Measurements from ENCODE around the gene SH2D5.

Gene SH2D5

GRCh38 chr1:20732588-20733359 is at the start of gene SH2D5:
SH2D5 (minus strand) TSS chr1:20732703; CDS start chr1:20728044, 4,659 bp downstream.
- DNase-seq (ENCODE audit: extremely low read depth in 1 of 2, low read depth in 1 of 2): peak; percentile 19 to 44

DNA sequence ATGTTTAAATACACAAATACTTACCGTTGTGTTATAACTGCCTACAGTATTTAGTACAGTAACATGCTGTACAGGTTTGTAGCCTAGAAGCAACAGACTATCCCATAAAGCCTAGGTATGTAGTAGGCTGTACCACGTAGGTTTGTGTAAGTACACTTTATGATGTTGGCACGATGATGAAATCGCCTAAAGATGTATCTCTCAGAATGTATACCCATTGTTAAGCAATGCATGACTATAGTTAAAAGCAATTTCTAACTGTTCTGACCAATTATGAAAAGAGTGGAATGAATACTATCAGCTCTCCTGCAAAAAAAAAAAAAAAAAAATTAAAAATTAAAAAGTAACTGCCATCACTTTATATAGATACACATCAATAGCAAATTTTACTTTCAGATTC is 43.2 kb upstream of the SH2D5 start:
- no peak for DNase-seq (ENCODE audit: extremely low read depth in 1 of 2, low read depth in 1 of 2)

GRCh38 chr1:20771780-20772179 is 39.3 kb upstream of the SH2D5 start:
- DNase-seq (ENCODE audit: extremely low read depth in 1 of 2, low read depth in 1 of 2): no peak

- no peak for DNase-seq (ENCODE audit: extremely low read depth in 1 of 2, low read depth in 1 of 2)
Measured at GRCh38 chr1:20770314-20771087, 38.0 kb upstream of the SH2D5 start.

DNA sequence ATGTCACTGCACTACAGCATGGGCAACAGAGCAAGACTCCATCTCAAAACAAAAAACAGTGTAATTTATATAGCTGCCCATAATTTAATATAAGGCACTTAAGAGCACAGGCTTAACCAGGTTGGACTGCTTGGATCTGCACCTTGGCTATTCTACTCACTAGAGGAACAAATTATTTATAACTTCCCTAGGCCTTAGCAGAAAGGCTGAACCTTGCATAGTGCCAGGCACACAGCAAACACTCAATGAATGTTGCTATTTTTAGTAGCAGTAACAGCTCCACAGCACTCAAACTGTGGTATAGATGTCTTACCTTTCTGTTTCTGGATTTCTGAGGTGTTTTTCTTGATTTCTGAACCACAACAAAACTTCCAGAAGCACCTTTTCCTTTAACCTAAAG is 34.8 kb upstream of the SH2D5 start:
- DNase-seq (ENCODE audit: extremely low read depth in 1 of 2, low read depth in 1 of 2): no peak

DNA sequence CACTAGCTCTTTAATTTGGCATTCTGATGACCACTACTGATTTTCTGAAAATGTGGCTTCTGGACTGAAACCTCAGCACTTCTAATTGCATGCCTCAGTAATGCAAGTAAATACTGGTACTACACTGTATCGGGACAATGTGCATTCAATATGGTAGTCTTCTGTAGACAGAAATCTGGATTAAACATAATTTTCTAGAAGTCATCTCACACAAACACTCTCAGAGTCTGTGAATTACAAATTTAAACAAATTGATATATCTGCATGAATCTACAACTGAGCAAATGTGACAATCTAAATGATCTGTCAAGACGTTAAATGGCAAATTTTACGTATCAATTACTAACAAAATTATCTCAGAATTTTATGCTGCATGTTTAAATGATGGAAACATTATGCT is 30.9 kb upstream of the SH2D5 start:
- DNase-seq (ENCODE audit: extremely low read depth in 1 of 2, low read depth in 1 of 2): no peak

- DNase-seq (ENCODE audit: extremely low read depth in 1 of 2, low read depth in 1 of 2): no peak
Measured at GRCh38 chr1:20760322-20760721, 27.8 kb upstream of the SH2D5 start.

DNA sequence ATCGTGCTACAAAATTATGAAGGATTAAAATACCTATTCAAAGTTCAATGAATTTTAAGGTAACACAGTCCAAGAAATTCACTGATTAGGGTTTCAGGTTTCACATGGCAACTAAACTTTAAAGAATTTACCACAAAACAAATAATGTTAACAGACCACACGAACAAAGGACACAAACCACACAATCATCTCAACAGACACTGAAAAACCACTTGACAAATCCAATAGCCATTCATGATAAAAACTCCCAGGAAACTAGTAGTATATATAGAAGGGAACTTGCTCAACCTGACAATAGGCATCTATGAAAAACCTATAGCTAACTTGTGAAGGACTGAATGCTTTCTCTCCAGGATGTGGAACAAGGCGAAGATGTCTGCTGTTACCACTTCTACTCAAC is 21.1 kb upstream of the SH2D5 start:
- no peak for DNase-seq (ENCODE audit: extremely low read depth in 1 of 2, low read depth in 1 of 2)

DNA sequence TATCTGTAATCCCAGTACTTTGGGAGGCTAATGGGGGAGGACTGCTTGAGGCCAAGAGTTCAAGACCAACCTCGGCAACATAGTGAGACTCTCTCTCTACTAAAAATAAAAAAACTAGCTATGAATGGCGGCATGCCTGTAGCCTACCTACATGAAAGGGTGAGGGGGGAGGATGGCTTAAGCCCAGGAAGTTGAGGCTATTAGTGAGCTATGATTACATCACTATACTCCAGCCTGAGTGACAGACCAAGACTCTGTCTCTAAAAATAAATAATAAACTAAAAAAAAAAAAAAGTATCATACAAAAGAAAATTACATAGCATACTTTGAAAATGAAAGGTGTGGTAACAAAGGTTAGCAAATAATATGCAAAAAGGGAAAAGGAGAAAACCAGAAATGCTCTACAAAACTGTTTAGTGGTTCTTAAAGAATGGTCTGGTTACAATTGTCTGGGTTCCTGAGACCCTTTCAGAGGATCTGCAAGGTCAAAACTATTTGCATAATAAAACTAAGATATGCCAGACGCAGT is 19.0 kb upstream of the SH2D5 start:
- DNase-seq (ENCODE audit: extremely low read depth in 1 of 2, low read depth in 1 of 2): no peak

- DNase-seq (ENCODE audit: extremely low read depth in 1 of 2, low read depth in 1 of 2): no peak
Measured at GRCh38 chr1:20742671-20743070, 10.2 kb upstream of the SH2D5 start.

DNA sequence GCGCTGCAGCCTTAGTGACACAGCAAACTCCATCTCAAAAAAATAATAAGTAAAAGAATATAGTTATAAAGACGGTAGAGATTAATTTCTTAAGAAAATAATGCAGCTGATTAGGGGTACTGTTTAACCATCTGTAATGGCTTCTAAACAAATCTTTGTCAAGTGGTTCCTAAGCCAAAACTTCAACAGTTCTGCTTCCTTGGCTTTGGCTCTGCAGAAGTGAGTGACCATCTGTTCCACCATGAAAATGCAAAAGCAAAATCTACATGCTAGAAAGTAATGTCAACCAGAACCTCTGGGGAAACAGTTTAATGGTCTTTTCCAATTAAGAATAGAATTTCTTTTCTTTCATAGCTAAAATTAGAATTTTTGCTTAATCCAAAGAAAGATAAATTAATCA is 8.3 kb upstream of the SH2D5 start:
- DNase-seq (ENCODE audit: extremely low read depth in 1 of 2, low read depth in 1 of 2): no peak

DNA sequence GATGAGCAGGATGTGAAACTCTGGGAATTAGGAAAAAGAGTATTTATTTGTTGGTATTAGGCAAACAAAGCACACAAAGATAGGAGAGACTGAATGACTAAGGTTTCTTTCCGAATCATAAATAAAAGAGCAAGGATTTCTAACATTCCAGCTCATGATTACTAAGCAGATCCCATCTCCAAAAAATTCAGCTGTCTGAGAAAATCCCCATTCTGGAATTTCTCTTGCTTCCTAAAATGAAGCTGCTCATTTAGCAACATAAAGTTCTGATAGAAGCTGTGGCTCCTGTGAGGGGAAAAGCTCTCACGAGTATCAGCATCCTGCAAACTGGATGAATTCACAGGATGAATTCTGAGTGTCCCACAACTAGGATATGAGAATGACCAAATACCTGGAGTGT is 6.7 kb upstream of the SH2D5 start:
- no peak for DNase-seq (ENCODE audit: extremely low read depth in 1 of 2, low read depth in 1 of 2)

DNA sequence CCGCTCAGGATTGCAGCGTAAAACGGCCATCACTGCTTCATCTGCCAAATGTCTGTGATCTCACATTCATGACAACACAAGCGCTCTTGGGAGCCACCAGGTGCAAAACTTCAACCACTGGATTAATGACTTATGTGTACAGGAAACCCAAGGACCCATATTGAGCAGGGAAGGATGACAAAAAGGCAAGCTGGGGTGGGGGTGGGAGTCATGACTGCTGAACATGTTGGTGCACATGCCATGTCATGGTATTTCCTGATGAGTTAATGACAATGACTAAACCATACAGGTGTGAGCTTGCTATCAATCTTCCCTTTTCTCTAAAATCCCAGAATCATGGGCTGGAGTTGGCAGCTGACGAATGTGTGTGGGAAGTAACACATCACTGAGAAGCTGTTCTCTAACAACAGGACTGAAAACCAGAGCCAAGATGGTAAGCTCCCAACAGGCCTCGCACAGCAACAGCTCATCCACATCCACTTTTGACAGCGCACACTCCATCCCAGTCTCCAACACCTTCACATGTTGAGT is 3.1 kb upstream of the SH2D5 start:
- no peak for DNase-seq (ENCODE audit: extremely low read depth in 1 of 2, low read depth in 1 of 2)

DNA sequence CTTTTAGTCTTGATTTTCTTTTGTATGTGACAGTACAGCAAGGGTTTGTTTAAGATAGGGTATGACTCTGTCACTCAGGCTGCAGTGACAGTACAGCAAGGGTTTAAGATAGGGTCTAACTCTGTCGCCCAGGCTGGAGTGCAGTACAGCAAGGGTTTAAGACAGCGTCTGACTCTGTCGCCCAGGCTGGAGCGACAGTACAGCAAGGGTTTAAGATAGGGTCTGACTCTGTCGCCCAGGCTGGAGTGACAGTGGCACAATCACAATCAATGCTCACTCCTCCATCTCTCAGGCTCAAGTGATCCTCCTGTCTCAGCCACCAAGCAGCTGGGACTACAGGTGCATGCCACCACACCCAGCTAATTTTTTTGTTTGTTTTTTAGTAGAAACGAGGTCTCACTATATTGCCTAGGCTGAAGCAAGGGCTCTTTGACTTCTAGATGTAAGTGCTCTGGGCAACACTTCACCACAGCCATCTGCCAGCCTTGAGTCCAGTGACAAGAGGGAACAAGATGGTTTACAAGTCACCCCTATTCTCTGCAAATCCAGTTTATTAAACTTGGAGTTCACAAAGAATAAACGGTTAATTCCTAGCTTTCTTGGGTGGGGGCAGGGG is 965 bp upstream of the SH2D5 start:
- no peak for DNase-seq (ENCODE audit: extremely low read depth in 1 of 2, low read depth in 1 of 2)

DNA sequence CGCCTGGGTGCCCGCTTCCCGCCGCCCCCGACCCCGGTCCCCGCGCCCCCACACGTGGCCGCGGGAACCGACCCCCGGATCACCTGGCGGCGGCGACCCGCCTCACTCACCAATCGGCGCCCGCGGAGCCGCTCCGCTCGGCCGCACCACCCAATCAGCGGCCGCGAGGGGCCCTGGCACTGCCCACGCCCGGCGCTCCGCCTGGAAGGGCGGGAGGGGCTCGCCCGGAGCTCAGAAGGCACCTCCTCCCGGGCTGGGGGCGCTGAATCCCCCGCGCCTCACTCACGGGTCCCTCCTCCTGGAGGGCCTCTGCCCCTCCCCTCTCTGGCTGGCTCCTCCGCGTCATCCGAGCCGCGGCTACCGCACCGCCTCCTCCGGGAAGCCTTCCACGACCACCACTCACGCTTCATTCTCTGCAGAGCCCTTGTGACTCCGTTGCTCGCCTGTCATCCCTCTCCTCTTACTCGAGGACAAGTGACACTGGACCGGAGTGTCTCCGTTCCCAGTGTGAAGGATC is 374 bp downstream of the SH2D5 start:
- peak in 1 of 2 donors; percentile 43 for DNase-seq (ENCODE audit: extremely low read depth in 1 of 2, low read depth in 1 of 2)

- DNase-seq (ENCODE audit: extremely low read depth in 1 of 2, low read depth in 1 of 2): no peak
Measured at GRCh38 chr1:20731057-20731991, 1.2 kb downstream of the SH2D5 start.

- no peak for DNase-seq (ENCODE audit: extremely low read depth in 1 of 2, low read depth in 1 of 2)
Measured at GRCh38 chr1:20730690-20731056, 1.8 kb downstream of the SH2D5 start.

DNA sequence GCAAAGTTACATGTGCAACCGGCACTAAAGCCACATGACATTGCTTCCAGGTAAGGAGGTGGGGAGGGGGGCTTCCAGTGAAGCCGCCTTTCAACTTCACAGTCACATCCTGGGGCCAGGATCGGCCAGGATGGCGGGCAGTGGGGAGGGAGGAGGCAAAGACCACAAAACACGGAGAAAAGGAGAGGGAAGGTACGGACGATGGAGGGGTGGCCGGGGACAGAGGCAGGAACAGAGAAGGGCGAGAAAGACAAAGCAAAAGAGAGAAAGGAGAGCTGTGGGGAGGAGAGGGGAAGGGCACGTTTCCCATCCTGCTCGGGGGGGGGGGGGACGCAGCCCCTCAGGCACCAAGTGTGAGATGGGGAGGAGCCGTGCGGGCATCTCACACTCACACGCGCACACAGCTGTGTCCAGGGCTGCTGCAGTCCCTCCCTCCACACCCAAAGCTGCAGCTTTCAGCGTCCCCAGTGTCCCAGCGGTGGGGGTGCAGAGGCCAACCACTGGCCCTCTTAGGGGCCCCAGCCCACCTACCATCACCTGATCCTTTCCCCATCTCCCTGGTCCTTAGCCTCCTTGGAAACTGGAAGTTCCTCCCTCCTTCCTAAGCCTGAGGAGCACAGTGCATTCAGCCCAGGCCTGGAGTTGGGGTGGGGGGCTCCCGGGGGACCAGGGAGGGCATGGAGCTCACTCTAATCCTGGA is 2.4 kb downstream of the SH2D5 start:
- DNase-seq (ENCODE audit: extremely low read depth in 1 of 2, low read depth in 1 of 2): no peak

DNA sequence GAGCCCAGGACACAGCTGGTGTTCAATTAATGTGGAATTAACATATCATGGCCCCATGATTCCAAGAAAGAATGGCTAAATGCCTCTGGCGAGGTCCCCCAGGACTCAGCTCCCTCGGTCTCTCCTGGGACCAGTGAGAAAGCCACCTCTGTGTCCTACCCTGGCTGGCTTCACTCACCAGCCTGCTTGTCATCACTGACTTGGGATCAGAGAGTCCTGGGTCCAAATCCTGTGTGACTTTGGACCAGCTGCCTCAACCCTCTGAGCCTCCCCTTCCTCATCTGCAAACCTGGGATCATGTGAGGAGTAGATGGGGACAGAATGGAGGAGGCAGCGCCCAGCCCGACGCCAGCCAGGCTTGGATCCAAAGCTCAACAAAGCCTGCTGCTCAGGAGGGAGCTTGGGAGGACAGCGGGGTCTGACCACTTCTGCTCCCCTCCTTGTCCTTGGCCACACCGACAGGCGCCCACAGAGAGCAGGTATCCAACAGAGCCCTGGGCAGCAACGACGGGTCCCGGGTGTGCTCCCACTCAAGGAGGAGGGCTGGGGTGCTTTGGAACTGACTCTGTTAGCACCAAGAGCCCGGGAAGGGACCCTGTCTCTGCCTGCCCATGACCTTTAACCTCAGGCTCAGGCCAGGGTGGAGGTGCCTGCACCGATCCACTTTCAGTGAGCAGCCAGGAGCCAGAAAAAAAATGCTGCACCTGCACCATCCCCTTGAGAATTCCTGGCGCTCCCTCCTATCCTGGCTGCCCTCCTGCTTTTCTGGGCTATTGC is 3.2 kb downstream of the SH2D5 start:
- DNase-seq (ENCODE audit: extremely low read depth in 1 of 2, low read depth in 1 of 2): no peak
